ENCODE measurements around the gene HSBP1.
A peak's percentile ranks its signal among the peaks of the same experiment; 100 is the strongest.

HSBP1 gene

DNA sequence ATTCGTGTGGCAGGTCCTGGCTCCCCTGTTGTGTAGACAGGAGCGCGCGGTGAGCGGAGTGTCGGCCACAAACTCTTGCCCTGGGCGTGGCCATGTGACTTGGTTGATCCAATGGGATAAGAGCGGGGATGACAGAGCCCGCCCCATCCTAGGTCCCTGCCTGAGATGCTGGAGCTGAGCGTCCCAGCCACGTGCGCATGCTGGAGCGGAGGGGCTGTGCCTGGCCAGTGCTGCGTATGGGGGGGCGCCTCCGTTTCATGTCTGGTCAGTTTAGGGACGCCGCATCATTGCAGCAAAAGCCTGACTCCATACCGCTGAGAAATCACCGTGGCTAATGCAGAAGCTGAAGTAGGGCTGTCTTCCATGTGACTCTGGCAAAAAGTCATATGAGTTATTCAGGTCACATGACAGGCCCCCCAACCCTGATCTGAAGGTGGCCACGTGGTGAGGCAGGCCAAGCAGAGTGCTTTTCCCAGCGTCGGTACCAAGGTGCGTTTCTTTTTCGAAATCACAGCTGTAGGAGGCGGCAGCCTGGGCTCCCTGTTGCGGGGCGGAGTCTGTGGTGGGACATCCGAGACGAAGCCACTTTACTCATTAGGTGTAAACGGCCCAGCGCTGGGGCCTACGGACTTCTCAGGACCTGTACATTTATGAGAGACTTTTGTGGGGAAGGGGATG is 22.5 kb downstream of the HSBP1 start:
- DNase-seq (ENCODE audit: low read depth): no peak
- TF ChIP-seq, protein P1, sequence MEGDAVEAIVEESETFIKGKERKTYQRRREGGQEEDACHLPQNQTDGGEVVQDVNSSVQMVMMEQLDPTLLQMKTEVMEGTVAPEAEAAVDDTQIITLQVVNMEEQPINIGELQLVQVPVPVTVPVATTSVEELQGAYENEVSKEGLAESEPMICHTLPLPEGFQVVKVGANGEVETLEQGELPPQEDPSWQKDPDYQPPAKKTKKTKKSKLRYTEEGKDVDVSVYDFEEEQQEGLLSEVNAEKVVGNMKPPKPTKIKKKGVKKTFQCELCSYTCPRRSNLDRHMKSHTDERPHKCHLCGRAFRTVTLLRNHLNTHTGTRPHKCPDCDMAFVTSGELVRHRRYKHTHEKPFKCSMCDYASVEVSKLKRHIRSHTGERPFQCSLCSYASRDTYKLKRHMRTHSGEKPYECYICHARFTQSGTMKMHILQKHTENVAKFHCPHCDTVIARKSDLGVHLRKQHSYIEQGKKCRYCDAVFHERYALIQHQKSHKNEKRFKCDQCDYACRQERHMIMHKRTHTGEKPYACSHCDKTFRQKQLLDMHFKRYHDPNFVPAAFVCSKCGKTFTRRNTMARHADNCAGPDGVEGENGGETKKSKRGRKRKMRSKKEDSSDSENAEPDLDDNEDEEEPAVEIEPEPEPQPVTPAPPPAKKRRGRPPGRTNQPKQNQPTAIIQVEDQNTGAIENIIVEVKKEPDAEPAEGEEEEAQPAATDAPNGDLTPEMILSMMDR (conservative IDR thresholded peaks at IDR 0.05; ENCODE audit: low read length): no peak
- H3K4me3 ChIP-seq (ENCODE audit: low read length): no peak overlapping the region

DNA sequence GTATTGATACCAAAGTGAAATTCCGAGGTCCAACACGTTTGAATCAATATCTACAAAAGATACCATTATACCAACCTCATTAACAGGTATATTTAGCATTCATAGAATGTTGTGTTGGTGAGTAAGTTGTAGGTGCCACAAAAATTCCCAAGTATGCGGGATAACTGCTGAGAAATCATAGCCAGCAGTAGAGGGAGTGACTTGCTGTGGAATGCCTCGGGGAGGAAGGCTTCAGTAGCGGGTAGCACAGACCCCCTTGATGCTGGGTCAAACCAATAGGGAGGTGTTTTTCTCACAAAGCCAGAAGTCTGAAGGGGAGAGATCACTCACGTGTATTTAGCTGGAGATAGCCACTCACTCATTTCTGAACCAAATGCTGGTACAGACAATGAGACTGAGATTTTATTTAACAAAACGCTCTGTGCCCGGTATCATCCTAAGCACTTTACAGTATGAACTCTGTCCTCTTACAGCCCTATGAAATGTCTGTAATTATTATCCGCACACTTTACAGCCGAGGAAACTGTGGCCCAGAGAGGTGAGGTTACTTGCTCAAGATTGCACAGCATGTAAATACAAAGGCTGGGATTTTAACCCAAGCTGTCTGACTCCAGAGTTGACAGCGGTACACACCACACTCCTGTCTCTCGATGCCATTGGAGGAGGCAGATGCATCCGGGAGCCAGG is 23.1 kb downstream of the HSBP1 start:
- H3K4me3 ChIP-seq (ENCODE audit: low read length): no peak overlapping the region
- TF ChIP-seq, protein P1 (conservative IDR thresholded peaks at IDR 0.05; ENCODE audit: low read length): no peak
- DNase-seq (ENCODE audit: low read depth): no peak

DNA sequence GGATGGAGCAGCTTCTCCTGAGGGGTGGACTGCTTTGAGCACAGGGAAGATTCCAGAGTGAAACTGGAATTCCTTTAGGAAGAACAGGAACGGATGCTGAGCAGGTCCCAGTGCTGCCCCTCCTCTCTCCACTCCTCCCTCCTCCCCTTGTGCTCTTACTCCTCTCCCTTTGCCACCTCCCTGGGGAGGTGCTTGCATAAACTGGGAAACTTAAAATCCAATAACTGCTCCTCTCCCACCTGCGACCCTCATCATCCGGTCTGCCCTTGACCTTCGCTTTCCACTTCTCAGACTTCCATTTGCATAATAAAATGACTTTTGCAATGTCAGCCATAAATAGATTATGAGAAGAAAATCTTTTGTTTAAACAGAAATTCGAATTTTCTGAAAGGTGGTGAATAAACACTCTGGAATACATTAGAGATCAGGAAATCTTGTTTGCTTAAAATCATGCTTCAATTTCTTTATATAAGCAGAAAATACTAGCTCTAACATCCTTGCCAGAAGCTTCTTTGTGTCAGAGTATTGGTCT is 23.7 kb downstream of the HSBP1 start:
- H3K4me3 ChIP-seq (ENCODE audit: low read length): no peak overlapping the region
- DNase-seq (ENCODE audit: low read depth): no peak
- TF ChIP-seq, protein P1 (conservative IDR thresholded peaks at IDR 0.05; ENCODE audit: low read length): no peak

DNA sequence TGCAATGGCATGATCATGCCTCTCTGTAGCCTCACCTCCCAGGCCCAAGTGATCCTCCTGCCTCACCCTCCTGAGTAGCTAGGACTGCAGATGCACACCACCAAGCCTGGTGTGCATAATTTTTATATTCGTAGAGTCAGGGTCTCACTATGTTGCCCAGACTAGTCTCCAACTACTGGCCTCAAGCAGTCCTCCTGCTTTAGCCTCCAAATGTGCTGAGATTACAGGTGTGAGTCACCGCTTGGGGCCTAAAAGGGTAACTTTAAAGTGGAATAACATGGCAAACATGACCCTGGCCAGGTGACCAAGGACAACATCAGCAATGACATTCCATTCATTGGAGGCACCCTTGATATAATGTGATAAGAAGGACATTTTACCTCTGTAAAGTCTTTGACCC is 26.1 kb downstream of the HSBP1 start:
- TF ChIP-seq, protein P1 (conservative IDR thresholded peaks at IDR 0.05; ENCODE audit: low read length): no peak
- H3K4me3 ChIP-seq (ENCODE audit: low read length): no peak overlapping the region
- no peak for DNase-seq (ENCODE audit: low read depth)

DNA sequence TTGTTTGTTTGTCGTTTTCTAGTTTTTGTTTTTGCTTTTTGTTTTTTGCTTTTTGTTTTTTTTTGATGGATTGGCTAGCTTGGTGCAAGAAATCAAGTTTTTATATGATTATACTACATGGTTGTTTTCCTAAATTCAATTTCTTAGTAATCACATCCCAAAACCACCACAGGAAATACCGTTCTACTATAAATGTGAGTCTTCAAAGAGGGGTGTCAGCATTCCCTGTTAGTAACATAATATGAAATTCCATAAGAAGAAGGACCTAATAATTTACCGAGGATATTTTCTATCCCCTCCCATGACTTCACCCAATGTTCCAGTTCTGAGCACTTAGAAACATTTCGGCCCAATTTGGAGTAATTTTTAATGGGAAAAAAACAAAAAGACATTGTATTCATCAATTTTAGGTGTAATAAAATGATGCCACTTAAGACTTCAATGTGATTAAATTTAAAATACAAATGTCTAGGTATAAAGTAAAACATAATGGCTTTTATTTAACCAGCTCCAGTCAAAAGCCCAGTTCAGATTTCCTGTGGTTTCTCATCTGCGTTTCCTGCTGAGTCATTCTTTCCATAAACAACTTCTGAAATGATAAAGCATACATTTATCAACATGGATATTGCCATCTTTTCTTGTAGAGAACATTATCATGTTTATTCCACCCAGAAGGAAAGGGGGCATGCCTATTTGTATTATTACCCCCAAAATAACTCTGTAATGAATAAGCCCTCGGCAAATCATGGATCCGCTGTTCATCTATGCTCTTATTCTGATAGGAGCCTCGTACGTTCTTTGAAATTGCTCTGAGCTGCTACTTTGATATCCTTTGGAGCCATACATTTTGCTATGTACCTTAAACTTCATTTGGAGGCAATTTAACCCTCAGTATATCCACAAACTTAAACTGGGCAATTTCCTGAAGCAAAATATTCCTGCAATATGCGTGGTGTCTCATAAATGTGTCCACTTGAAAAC is 28.1 kb downstream of the HSBP1 start:
- no peak overlapping the region for H3K4me3 ChIP-seq (ENCODE audit: low read length)
- peak; percentile 40 for DNase-seq (ENCODE audit: low read depth)
- TF ChIP-seq, protein P1 (conservative IDR thresholded peaks at IDR 0.05; ENCODE audit: low read length): no peak

DNA sequence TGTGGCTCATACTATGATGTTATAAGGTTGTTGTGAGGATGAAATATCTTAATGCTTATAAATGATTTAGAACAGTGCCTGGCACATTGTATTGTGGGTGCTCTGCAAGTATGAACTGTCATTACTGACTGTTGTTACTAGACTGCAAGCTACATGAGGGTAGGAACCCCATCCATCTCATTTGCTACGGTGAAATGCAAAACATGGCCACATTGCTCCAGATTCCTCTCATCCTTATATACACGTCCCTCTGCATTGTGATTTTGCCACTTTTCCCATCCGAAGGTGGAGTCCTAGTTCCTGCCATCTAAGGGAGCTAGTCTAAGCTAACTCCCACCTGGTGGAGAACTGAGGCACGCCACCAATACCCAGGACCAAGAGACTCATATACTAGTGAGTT is 29.8 kb downstream of the HSBP1 start:
- H3K4me3 ChIP-seq (ENCODE audit: low read length): no peak overlapping the region
- TF ChIP-seq, protein P1 (conservative IDR thresholded peaks at IDR 0.05; ENCODE audit: low read length): no peak
- no peak for DNase-seq (ENCODE audit: low read depth)
